OCI-LY1 (cell line): ENCODE results near the gene POU6F2.

Source experiments
- H2AFZ ChIP-seq: fragments of 200-600 bp; sonication (generic), shearing (Covaris generic); 2 replicates; pipeline ENCODE4 v1.6.0; 2014; ENCODE audit warnings: antibody characterized with exemption, mild to moderate bottlenecking, low read length
- H3F3A ChIP-seq: fragments of 200-600 bp; sonication (generic), shearing (Covaris generic); 2 replicates; pipeline ENCODE4 v1.6.0; 2014; ENCODE audit warnings: mild to moderate bottlenecking, antibody characterized with exemption, low read length, moderate library complexity; ENCODE audit not compliant: insufficient read depth
- H3K27ac ChIP-seq: fragments of 200-600 bp; sonication (generic); 2 replicates; pipeline ENCODE4 v1.5.1; 2014; ENCODE audit warnings: low read length, mixed run types, mild to moderate bottlenecking, low read depth; ENCODE audit not compliant: poor library complexity, severe bottlenecking
- H3K27me3 ChIP-seq: fragments of 200-600 bp; sonication (generic); 2 replicates; pipeline ENCODE4 v1.6.0; 2014; ENCODE audit warnings: antibody characterized with exemption, mild to moderate bottlenecking, low read length, moderate library complexity; ENCODE audit not compliant: insufficient read depth
- H3K36me3 ChIP-seq: fragments of 200-600 bp; sonication (generic); 2 replicates; pipeline ENCODE4 v1.6.1; 2014; ENCODE audit warnings: mild to moderate bottlenecking, antibody characterized with exemption, low read length, moderate library complexity, mixed read lengths; ENCODE audit not compliant: insufficient read depth
- H3K4me1 ChIP-seq: fragments of 200-600 bp; sonication (generic); 2 replicates; pipeline ENCODE4 v1.5.1; 2014; ENCODE audit warnings: mild to moderate bottlenecking, low read length, moderate library complexity; ENCODE audit not compliant: insufficient read depth, severe bottlenecking
- H3K4me2 ChIP-seq: fragments of 200-600 bp; sonication (generic), shearing (Covaris generic); 2 replicates; pipeline ENCODE4 v1.6.1; 2014; ENCODE audit warnings: low read length
- H3K4me3 ChIP-seq: fragments of 200-600 bp; sonication (generic); 2 replicates; pipeline ENCODE4 v1.5.1; 2014; ENCODE audit warnings: low read length, low read depth, mild to moderate bottlenecking, mixed read lengths; ENCODE audit not compliant: poor library complexity, severe bottlenecking
- H3K79me2 ChIP-seq: fragments of 200-600 bp; shearing (Covaris generic); 2 replicates; pipeline ENCODE4 v1.6.1; 2016; ENCODE audit warnings: mixed run types, low read length, mixed read lengths; ENCODE audit not compliant: insufficient read depth
- H3K9ac ChIP-seq: fragments of 200-600 bp; sonication (generic), shearing (Covaris generic); 2 replicates; pipeline ENCODE4 v1.6.1; 2014; ENCODE audit warnings: mild to moderate bottlenecking, low read length, mixed read lengths
- H3K9me2 ChIP-seq: fragments of 200-600 bp; sonication (generic), shearing (Covaris generic); 2 replicates; pipeline ENCODE4 v1.6.1; 2014; ENCODE audit warnings: low read depth, mild to moderate bottlenecking, low read length, mixed read lengths
- H3K9me3 ChIP-seq: fragments of 200-600 bp; shearing (Covaris generic); 2 replicates; pipeline ENCODE4 v1.6.1; 2014; ENCODE audit warnings: low read length, mixed read lengths
- H4K20me1 ChIP-seq: fragments of 200-600 bp; sonication (generic), shearing (Covaris generic); 2 replicates; pipeline ENCODE4 v1.6.0; 2016; ENCODE audit warnings: mild to moderate bottlenecking, low read length; ENCODE audit not compliant: insufficient read depth
- CTCF ChIP-seq: fragments of 200-600 bp; sonication (generic), shearing (Covaris generic); IDR thresholded peaks from 2 replicates; pipeline ENCODE4 v1.5.1; 2017; ENCODE audit warnings: mild to moderate bottlenecking, antibody characterized with exemption, low read length, moderate library complexity, mixed read lengths
- EZH2 ChIP-seq: fragments of 200-600 bp; sonication (generic), shearing (Covaris generic); IDR thresholded peaks from 2 replicates; pipeline ENCODE4 v1.8.0; 2017; ENCODE audit warnings: borderline replicate concordance, mixed run types, mild to moderate bottlenecking, antibody characterized with exemption, low read length, moderate library complexity, mixed read lengths

POU6F2 gene

GRCh38 chr7:39356172-39356925 is 378.6 kb downstream of the POU6F2 start:
- H3K27me3 ChIP-seq: 0 out of 2 replicates have a peak, but pooled peaks cover 3% of the 10 kb centered on the region
- no peaks in the 10 kb centered on the region for H3K36me3 ChIP-seq
- H3K79me2 ChIP-seq: no peaks in the 10 kb centered on the region
- H4K20me1 ChIP-seq: no peaks in the 10 kb centered on the region
- H3K4me3 ChIP-seq: no peak overlapping the region
- TF ChIP-seq EZH2: no peak
- TF ChIP-seq CTCF: no peak
- H3K9ac ChIP-seq: no peak overlapping the region
- no peaks in the 10 kb centered on the region for H3K9me2 ChIP-seq
- H2AFZ ChIP-seq: no peak overlapping the region
- H3K4me2 ChIP-seq: no peak overlapping the region
- no peaks in the 10 kb centered on the region for H3F3A ChIP-seq
- no peaks in the 10 kb centered on the region for H3K9me3 ChIP-seq
- no peak overlapping the region for H3K27ac ChIP-seq
- H3K4me1 ChIP-seq: no peaks in the 10 kb centered on the region

- Histone ChIP-seq H3K9me2 (no peaks in the 10 kb centered on the region), H3F3A (no peaks in the 10 kb centered on the region), H3K4me1 (no peaks in the 10 kb centered on the region), H3K27ac (no peak overlapping the region), H3K9me3 (no peaks in the 10 kb centered on the region), H3K9ac (no peak overlapping the region), H2AFZ (no peak overlapping the region), H3K27me3 (no peaks in the 10 kb centered on the region), H3K36me3 (no peaks in the 10 kb centered on the region), H3K4me2 (no peak overlapping the region), H3K4me3 (no peak overlapping the region), H3K79me2 (no peaks in the 10 kb centered on the region), H4K20me1 (no peaks in the 10 kb centered on the region)
- TF ChIP-seq EZH2 (no peak), CTCF (peak; percentile 57)
Measured at GRCh38 chr7:39357648-39358047, 379.9 kb downstream of the POU6F2 start.

- no peaks in the 10 kb centered on the region for H3K9me2 ChIP-seq
- H3K9me3 ChIP-seq: no peaks in the 10 kb centered on the region
Measured at GRCh38 chr7:39360038-39360437, 382.3 kb downstream of the POU6F2 start.

More at GRCh38 chr7:39360038-39360437, 382.3 kb downstream of the POU6F2 start:
- H3K27me3 ChIP-seq: no peaks in the 10 kb centered on the region
- no peaks in the 10 kb centered on the region for H3K79me2 ChIP-seq
- no peaks in the 10 kb centered on the region for H3K36me3 ChIP-seq
- no peak overlapping the region for H3K27ac ChIP-seq
- no peak overlapping the region for H2AFZ ChIP-seq
- H3F3A ChIP-seq: no peaks in the 10 kb centered on the region
- no peaks in the 10 kb centered on the region for H3K4me1 ChIP-seq
- H4K20me1 ChIP-seq: no peaks in the 10 kb centered on the region
- H3K9ac ChIP-seq: no peak overlapping the region
- TF ChIP-seq CTCF (no peak), EZH2 (no peak)
- no peak overlapping the region for H3K4me3 ChIP-seq
- H3K4me2 ChIP-seq: no peak overlapping the region
